Measurements from ENCODE around the gene BTN1A1. TPM values are rescaled to one million over a fixed set of nuclear protein-coding genes. Genes with fewer than 3 reads are reported as not detected.
A peak's percentile ranks its signal among the peaks of the same experiment; 100 is the strongest.
"Not testable (repeated sequence)": the region's sequence is repeated elsewhere in the genome, so short reads cannot be mapped to it uniquely, and the experiment has no call there.

Gene BTN1A1
- polyA plus RNA-seq, 1 experiment: 0.04 TPM

DNA sequence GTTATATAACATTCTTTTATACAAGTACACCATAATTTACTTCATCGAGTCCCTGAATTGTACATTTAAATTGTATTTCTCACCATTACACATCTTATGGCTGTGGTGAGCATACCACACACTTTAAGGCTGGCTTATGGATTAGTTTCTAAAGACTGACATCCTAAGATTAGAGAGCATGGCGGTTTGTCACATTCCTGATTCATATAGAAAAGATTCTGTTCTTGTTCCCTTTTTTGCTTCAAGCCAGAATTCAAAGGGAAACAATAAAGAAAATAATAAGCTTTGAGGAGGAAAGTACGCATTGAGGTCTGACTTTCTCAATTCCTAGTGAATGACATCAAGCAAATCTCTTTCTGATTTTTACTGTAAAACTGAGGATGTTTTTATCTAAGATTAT lies 2.5 kb downstream of the BTN1A1 start:
- peaks cover 39% of the 10 kb centered on the region for H3K27me3 ChIP-seq (ENCODE audit: control insufficient read depth, insufficient read depth, low read length)
- POLR2A ChIA-PET: no interaction called here
- no peak for DNase-seq (ENCODE audit: low read depth, low spot score)
- CTCF ChIA-PET: interaction anchor here (1.1 to 1.5 kb wide), 3 partner anchors 9 to 70 kb away, joined by 3 to 6 read pairs (median 4); no protein-coding TSS in a partner anchor
- H3K9me3 ChIP-seq (ENCODE audit: control insufficient read depth, insufficient read depth, low read length): peaks cover 4% of the 10 kb centered on the region; the same call in 1 of the 2 replicates
- no peak overlapping the region for H3K4me3 ChIP-seq (ENCODE audit: low read depth, low read length)
- H3K27ac ChIP-seq (ENCODE audit: low read depth, low read length): no peak overlapping the region
- TF ChIP-seq CTCF (IDR thresholded peaks at IDR 0.05; ENCODE audit: low read depth, low read length): no peak

DNA sequence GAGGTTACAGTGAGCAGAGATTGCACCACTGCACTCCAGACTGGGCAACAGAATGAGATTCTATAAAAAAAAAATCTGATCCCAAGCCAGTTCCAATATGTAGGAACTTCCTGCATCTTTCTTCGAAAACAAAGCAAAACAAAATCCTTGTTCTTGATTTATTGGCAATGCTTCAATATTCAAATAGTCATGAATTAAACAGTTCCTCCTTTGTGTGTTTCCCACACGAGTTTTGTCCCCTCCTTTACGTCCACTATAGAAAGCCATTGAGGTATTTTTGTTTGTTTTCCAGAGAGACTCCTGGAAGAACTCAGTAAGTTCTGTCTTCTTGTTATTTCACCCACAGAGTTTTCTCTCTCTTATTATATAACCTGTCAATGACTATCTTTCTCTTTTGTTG lies 7.6 kb downstream of the BTN1A1 start:
- no peak for TF ChIP-seq CTCF (IDR thresholded peaks at IDR 0.05; ENCODE audit: low read depth, low read length)
- Histone ChIP-seq H3K9me3 (ENCODE audit: control insufficient read depth, insufficient read depth, low read length) (no peaks in the 10 kb centered on the region), H3K27ac (ENCODE audit: low read depth, low read length) (no peak overlapping the region), H3K27me3 (ENCODE audit: control insufficient read depth, insufficient read depth, low read length) (peaks cover 20% of the 10 kb centered on the region), H3K4me3 (ENCODE audit: low read depth, low read length) (no peak overlapping the region)
- no peak for DNase-seq (ENCODE audit: low read depth, low spot score)
- ChIA-PET POLR2A (no interaction called here), CTCF (no interaction called here)

DNA sequence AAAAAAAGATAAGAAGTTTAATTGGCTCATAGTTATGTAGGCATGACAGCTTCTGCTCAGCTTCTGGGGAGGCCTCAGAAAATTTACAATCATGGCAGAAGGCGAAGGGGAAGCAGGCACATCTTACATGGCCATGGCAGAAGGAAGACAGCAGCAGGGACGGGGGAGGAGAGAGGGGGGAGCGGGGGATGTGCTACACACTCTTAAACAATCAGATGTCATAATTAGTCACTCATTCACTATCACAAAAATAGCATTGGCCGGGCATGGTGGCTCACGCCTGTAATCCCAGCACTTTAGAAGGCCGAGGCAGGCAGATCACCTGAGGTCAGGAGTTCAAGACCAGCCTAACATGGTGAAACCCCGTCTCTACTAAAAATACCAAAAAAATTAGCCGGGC lies 10.9 kb downstream of the BTN1A1 start:
- H3K9me3 ChIP-seq (ENCODE audit: control insufficient read depth, insufficient read depth, low read length); DNase-seq (ENCODE audit: low read depth, low spot score); H3K27ac ChIP-seq (ENCODE audit: low read depth, low read length); POLR2A ChIA-PET; H3K27me3 ChIP-seq (ENCODE audit: control insufficient read depth, insufficient read depth, low read length); H3K4me3 ChIP-seq (ENCODE audit: low read depth, low read length); CTCF ChIA-PET: not testable (repeated sequence)

DNA sequence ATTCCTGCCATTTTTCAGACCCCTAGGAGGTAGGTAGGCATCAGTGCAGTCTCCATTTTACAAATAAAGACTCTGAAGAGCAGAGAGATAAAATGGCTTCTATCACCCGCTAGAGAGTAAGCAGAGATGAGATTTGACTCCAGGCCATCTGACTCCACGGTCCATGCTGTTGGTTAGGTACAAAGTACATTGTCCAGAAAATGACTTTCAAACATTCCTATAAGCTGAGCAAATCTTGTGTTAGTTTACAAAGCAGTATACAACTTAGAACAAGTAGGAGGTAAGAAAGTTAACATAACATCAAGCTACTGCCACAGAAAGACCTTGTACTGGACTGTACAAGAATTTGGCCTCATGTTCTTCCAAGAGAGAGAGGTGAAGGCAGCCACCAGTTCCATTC lies 14.9 kb downstream of the BTN1A1 start:
- no peak for DNase-seq (ENCODE audit: low read depth, low spot score)
- Histone ChIP-seq H3K27me3 (ENCODE audit: control insufficient read depth, insufficient read depth, low read length) (no peaks in the 10 kb centered on the region), H3K4me3 (ENCODE audit: low read depth, low read length) (no peak overlapping the region), H3K9me3 (ENCODE audit: control insufficient read depth, insufficient read depth, low read length) (no peaks in the 10 kb centered on the region), H3K27ac (ENCODE audit: low read depth, low read length) (peak overlapping the region; percentile 31)
- CTCF ChIA-PET: no interaction called here
- TF ChIP-seq CTCF (IDR thresholded peaks at IDR 0.05; ENCODE audit: low read depth, low read length): no peak
- POLR2A ChIA-PET: no interaction called here

DNA sequence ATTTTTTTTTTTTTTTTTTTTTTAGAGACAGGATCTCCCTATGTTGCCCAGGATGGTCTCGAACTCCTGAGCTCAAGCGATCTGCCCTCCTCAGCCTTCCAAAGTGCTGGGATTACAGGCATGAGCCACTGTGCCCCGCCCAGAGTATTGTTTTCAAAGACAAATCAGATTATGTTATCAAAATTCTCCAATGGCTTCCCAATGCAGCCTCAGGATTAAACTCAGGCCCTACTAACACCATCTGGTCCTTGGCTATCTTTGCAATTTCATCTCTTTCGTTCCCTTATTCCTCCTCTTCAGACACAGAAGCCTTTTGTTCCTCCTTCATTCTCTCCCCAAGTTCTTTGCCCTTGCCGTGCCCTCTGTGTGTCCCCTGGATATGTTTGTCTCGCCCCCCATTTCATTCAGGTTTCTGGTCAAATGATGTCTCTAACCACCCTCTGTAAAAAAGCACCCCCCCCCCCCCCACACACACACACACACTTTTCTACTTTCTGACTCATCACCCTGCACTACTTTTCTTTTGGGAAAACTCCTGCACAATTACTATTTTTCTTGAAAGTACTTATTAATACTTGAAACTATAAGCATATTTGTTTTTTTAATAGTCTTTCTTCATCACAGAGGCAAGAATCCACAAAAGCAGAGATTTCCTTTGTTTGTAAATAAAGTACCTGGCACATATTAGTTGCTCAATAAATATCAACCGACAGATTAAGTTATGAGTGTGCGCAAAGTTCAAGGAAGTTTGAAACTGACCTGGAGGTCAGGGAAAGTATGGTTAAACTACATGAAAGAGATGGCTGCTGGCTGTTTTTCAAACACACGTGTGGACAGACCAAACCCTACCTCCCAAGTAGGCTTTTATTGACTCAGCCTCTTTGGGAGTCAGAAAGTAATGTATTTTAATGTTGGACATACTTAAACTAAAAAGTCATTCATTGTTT lies 16.7 kb downstream of the BTN1A1 start:
- Histone ChIP-seq H3K9me3 (ENCODE audit: control insufficient read depth, insufficient read depth, low read length) (no peaks in the 10 kb centered on the region), H3K27ac (ENCODE audit: low read depth, low read length) (no peak overlapping the region), H3K27me3 (ENCODE audit: control insufficient read depth, insufficient read depth, low read length) (no peaks in the 10 kb centered on the region), H3K4me3 (ENCODE audit: low read depth, low read length) (no peak overlapping the region)
- CTCF ChIA-PET: no interaction called here
- POLR2A ChIA-PET: no interaction called here
- no peak for DNase-seq (ENCODE audit: low read depth, low spot score)
- TF ChIP-seq CTCF (IDR thresholded peaks at IDR 0.05; ENCODE audit: low read depth, low read length): no peak

Data from AG04450 (cell line).